Glomerular endothelial cell (primary cell): ENCODE data around the gene FAM83C. TPM values are rescaled to one million over a fixed set of nuclear protein-coding genes. Genes with fewer than 3 reads are reported as not detected.
"Not testable (repeated sequence)": the region's sequence is repeated elsewhere in the genome, so short reads cannot be mapped to it uniquely, and the experiment has no call there.

Experiments used
- DNase-seq: peaks from one replicate; pipeline ENCODE4 v3.0.0-alpha.2; 2011; ENCODE audit warnings: low read depth, low spot score; ENCODE audit errors: extremely low read depth
- total RNA-seq: library from RNA; depleted of rRNA; stranded (reverse); fragments of >200 nt; gene quantifications from 2 replicates; pipeline ENCODE4 v1.2.3, GENCODE V29; 2015

FAM83C gene
- total RNA-seq, 1 donor from 2014 or later = not detected

DNA sequence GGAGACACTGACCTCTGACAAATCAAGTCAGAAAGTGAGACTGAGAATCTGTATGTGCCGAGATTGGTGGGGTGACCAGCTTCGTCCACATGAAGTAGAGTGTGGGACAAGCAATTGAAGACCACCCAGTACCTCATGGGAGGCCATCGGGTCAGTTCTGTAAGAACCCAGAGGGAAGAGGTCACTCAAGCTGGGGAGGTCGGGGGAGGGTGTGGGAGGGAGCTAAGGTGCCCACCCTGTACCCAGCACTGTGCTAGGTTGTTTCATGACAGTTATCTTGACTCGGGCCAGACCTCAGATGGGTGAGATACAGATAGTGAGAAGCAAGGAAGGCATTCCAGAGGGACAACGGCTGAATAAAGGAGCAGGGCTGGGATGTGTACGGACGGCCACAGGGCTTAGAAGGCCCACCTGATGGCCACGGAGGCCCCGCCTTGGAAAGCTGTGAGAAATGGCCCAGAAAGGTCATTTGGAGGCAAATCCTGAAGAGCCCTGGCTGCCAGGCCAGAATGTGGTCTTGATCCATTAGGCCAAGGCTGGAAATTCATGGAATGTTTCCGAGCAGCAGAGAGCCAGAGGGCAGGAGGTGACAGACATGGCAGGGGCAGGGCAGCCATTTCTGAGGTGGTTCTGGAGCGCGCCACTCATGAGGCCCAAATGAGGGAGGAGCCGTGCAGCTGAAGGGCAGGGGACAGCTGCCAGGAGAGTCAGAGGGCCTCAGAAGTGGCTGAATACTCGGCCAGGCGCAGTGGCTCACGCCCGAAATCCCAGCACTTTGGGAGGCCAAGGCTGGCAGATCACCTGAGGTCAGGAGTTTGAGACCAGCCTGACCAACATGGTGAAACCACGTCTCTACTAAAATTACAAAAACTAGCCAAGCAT lies 22.0 kb downstream of the FAM83C start:
- DNase-seq = no peak

DNA sequence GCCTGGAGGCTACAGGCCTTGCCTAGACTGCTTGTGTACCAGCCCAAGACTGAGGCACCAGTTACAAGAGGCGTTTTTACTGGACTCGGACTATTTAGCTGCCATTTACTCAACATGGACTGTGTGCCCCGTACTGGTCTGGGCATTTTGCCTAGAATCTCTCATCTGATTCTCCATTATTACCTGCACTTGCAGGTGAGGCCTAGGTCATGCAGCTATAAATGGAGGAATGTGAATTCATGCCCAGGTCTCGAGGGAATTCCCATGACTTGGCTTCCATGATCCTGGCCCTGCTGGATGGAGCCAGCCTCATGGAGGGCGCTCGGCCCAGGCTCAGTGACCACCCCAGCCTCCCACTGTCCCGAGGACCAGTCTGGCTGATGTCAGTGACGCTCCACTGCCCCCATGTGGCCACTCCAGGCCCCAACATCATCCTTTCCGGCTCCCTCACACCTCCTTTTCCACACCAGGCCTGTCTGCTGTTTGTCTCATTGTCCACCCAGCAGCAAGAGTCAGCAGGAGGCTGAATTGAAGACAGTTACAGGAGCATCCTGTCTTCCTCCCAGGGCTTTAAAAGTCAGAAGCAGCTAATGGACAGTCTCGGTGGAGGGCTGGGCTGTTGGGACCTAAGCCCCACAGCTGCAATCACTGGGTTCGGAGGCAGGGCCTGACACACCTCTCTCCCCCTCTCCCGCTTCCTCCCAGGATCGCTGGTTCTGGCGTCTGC lies 23.0 kb downstream of the FAM83C start:
- no peak for DNase-seq

- no peak for DNase-seq
These were observed 25.1 kb downstream of the FAM83C start for GRCh38 chr20:35267092-35267491.

- no peak for DNase-seq
These were observed 27.5 kb downstream of the FAM83C start for GRCh38 chr20:35264755-35265154.

GRCh38 chr20:35263532-35264341 lies 28.5 kb downstream of the FAM83C start:
- no peak for DNase-seq

DNA sequence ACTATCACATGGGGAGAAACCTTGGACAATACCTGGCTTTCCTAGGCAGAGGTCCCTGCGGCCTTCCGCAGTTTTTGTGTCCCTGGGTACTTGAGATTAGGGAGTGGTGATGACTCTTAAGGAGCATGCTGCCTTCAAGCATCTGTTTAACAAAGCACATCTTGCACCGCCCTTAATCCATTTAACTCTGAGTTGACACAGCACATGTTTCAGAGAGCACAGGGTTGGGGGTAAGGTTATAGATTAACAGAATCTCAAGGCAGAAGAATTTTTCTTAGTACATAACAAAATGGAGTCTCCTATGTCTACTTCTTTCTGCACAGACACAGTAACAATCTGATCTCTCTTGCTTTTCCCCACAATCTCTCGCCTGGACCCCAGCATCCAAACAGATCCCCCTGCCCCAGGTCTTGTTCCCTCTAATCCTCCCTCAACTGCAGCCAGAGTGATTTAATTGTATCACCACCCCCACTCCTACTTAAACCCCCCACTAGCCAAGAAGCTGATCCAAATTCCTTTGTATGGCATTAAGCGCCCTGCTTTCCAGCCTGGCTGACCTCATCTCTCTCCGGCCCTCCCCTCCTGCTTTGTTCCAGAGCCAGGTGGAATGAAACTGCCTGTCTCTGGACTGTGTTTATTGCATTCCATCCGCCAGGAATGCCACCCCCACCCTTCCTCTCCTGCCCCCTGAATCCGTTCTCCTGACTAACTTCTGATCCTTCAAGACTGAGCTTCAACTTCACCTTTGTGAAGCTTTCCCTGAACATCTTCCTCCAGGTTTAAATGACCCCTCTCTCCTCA lies 29.3 kb downstream of the FAM83C start:
- not testable (repeated sequence) for DNase-seq

GRCh38 chr20:35262321-35262720 lies 29.9 kb downstream of the FAM83C start:
- DNase-seq = not testable (repeated sequence)

DNA sequence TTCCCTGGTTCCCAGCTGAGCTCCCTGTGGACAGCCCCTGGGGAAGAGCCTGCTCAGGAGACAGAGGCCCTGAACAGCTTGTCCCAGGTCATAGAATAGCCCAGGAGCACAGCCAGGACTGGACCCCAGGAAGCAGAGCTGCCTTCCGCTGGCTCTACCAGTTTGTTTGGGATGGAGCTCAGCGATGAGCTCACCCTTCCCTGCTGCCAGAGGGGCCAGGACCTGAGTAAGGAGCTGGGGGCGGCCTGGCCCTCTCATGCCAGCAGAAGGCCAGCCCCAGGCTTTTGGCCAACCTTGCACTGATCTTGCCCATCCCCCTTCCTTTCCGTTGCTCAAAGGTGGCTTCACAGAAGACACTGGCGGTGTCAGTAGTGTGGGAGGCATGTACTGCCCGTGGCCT lies 31.8 kb downstream of the FAM83C start:
- DNase-seq = no peak

GRCh38 chr20:35257175-35257909 lies 34.9 kb downstream of the FAM83C start:
- no peak for DNase-seq

DNA sequence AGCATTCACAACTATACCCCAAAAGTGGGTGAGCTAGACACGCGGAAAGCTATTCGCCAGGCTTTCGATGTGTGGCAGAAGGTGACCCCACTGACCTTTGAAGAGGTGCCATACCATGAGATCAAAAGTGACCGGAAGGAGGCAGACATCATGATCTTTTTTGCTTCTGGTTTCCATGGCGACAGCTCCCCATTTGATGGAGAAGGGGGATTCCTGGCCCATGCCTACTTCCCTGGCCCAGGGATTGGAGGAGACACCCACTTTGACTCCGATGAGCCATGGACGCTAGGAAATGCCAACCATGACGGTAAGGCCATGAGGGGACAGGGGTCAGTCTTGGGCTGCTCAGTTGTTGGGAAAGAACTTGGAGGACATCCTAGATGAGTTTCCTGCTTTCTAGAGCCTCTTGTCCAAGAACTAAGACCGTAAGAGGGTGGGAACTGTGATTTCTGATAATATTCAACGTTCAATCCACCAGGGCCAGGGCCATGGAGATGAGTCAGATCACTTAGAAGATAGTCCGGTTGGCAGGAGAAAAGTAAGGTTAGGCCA lies 37.7 kb downstream of the FAM83C start:
- DNase-seq = no peak

- no peak for DNase-seq
These were observed 39.2 kb downstream of the FAM83C start for GRCh38 chr20:35253010-35253409.

GRCh38 chr20:35252598-35252997 lies 39.6 kb downstream of the FAM83C start:
- not testable (repeated sequence) for DNase-seq

DNA sequence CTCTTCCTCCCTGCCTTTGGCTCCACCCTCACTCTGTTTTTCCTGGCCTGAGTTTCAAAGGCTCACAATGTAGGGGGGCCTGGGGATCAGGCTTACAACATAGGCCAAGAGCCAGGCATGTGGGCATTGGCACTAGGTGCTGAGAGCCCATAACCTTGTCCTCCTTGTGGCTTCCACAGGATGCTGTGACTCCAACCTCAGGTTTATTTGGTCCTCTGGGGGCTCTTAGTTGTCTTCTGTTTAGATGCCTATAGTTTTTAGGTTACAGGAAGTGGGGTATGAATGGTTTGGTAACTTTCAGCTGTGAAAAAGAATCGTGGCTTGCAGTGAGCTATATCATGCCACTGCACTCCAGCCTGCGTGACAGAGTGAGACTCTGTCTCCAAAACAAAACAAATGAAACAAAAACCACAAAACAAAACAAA lies 40.2 kb downstream of the FAM83C start:
- DNase-seq = no peak

- no peak for DNase-seq
These were observed 40.6 kb downstream of the FAM83C start for GRCh38 chr20:35251613-35251940.

DNA sequence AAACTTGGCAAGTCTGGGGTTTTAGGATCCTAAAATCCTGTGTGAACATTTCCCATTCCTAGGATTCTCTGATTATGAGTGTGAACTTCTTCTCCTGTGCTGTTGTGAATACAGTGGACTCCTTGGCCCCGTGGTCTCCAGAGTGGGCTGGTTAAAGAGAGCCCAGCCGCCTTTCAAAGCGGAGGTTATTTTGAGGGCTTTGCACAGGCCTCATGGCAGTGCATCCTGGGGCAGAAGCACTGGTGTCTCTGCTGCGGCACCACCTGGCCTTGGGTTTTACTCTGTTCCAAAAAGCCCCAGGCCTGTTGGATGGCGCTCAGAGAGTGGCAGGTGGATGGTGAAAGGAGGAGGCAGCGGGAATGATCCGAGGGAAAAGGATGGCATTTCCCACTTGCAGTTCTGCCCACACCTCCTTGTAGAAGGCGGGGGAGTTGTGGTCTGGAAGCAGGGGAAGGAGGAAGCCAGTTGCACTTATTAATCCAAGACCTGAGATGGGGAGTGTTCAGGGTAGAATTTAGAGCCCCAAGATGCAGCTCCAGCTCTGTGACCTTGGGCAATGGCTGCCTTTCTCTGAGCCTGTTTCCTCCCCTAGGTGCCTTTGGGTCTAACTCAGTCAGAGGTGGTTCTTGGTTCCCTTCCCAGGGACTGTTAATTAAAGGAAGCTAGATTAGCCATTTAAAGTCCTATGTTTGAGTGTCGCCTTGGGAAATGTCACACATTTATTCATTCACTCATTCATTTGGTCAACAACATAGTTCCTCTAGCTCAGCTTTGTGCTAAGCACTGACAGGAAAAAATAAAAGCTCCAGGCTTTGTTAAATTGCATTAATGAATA lies 43.4 kb downstream of the FAM83C start:
- no peak for DNase-seq

GRCh38 chr20:35246723-35247122 lies 45.5 kb downstream of the FAM83C start:
- no peak for DNase-seq

DNA sequence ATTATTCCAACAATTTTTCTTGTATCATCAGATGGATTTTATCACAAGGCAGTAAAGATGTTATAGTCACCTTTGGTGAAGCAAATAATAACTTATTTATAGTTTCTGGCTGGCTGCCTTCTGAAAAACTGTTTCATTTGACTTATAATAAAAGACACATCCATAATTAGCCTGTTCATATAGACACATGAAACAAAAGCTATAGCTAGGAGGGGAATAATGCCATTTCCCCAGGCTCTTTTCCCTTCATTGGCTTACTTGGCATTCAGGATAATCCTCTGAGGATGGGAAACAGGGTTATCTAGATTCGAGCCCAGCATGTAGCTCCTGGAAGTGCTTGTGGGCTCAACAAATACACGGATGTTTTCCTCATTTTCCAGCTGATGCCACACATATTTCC lies 48.2 kb downstream of the FAM83C start:
- no peak for DNase-seq

- DNase-seq = no peak
These were observed 48.9 kb downstream of the FAM83C start for GRCh38 chr20:35243317-35243716.
